ENCODE measurements around the gene RAP1GDS1. TPM values are rescaled to one million over a fixed set of nuclear protein-coding genes. Genes with fewer than 3 reads are reported as not detected.

The RAP1GDS1 gene
- total RNA-seq, 1 experiment from 2014 or later = 40.8 TPM

DNA sequence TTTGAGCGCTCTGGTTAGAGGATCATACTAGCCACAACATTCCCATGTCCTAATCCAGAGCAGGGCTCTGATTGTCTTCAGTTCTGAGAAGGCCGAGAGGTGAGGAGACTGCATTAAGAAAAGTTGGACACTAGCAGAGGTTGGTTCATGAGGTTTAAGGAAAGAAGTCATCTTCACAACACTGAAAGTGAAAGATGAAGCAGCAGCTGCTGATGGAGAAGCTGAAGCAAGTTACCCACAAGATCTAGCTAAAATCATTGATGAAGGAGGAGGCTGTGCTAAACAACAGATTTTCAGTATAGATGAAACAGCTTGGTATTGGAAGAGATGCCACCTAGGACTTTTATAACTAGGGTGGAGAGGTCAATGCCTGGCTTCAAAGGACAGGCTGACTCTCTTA, 36.8 kb downstream of the RAP1GDS1 start:
- Histone ChIP-seq H4K20me1 (ENCODE audit: insufficient read depth) (no peaks in the 10 kb centered on the region), H3K79me2 (ENCODE audit: insufficient read depth, low read length) (peaks cover 27% of the 10 kb centered on the region)

More for the DNA sequence above, 36.8 kb downstream of the RAP1GDS1 start:
- TF ChIP-seq ATF3 (IDR thresholded peaks at IDR 0.05) (no peak), JUND (IDR thresholded peaks at IDR 0.05) (no peak), FOSL1 (IDR thresholded peaks at IDR 0.05; ENCODE audit: low read depth) (no peak), EZH2phosphoT487 (IDR thresholded peaks at IDR 0.05; ENCODE audit: borderline replicate concordance) (no peak), SP1 (IDR thresholded peaks at IDR 0.05; ENCODE audit: low read depth) (no peak), ZFX (IDR thresholded peaks at IDR 0.05) (no peak), POLR2A (IDR thresholded peaks at IDR 0.05; ENCODE audit: borderline replicate concordance, extremely low read depth, insufficient read depth, insufficient read length) (no peak), YY1 (IDR thresholded peaks at IDR 0.05; ENCODE audit: extremely low read depth, insufficient replicate concordance, low read depth, low read length) (no peak), EZH2 (IDR thresholded peaks at IDR 0.05) (no peak), ELF1 (IDR thresholded peaks at IDR 0.05; ENCODE audit: borderline replicate concordance, low read depth) (no peak), EGR1 (IDR thresholded peaks at IDR 0.05; ENCODE audit: low read depth) (no peak), CEBPB (IDR thresholded peaks at IDR 0.05; ENCODE audit: low read depth) (no peak), RAD21 (IDR thresholded peaks at IDR 0.05; ENCODE audit: low read depth) (no peak), SRF (IDR thresholded peaks at IDR 0.05; ENCODE audit: low read depth) (no peak), POLR2AphosphoS5 (IDR thresholded peaks at IDR 0.05; ENCODE audit: low read depth, low read length) (no peak), CBX3 (IDR thresholded peaks at IDR 0.05; ENCODE audit: low read depth) (no peak), TCF7L2 (IDR thresholded peaks at IDR 0.05; ENCODE audit: borderline replicate concordance, extremely low read depth, insufficient read depth, insufficient read length) (no peak)
- TF ChIP-seq, protein P1, sequence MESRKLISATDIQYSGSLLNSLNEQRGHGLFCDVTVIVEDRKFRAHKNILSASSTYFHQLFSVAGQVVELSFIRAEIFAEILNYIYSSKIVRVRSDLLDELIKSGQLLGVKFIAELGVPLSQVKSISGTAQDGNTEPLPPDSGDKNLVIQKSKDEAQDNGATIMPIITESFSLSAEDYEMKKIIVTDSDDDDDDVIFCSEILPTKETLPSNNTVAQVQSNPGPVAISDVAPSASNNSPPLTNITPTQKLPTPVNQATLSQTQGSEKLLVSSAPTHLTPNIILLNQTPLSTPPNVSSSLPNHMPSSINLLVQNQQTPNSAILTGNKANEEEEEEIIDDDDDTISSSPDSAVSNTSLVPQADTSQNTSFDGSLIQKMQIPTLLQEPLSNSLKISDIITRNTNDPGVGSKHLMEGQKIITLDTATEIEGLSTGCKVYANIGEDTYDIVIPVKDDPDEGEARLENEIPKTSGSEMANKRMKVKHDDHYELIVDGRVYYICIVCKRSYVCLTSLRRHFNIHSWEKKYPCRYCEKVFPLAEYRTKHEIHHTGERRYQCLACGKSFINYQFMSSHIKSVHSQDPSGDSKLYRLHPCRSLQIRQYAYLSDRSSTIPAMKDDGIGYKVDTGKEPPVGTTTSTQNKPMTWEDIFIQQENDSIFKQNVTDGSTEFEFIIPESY (IDR thresholded peaks at IDR 0.05; ENCODE audit: extremely low read depth, insufficient replicate concordance, low read length) = no peak
- TF ChIP-seq, protein P2, sequence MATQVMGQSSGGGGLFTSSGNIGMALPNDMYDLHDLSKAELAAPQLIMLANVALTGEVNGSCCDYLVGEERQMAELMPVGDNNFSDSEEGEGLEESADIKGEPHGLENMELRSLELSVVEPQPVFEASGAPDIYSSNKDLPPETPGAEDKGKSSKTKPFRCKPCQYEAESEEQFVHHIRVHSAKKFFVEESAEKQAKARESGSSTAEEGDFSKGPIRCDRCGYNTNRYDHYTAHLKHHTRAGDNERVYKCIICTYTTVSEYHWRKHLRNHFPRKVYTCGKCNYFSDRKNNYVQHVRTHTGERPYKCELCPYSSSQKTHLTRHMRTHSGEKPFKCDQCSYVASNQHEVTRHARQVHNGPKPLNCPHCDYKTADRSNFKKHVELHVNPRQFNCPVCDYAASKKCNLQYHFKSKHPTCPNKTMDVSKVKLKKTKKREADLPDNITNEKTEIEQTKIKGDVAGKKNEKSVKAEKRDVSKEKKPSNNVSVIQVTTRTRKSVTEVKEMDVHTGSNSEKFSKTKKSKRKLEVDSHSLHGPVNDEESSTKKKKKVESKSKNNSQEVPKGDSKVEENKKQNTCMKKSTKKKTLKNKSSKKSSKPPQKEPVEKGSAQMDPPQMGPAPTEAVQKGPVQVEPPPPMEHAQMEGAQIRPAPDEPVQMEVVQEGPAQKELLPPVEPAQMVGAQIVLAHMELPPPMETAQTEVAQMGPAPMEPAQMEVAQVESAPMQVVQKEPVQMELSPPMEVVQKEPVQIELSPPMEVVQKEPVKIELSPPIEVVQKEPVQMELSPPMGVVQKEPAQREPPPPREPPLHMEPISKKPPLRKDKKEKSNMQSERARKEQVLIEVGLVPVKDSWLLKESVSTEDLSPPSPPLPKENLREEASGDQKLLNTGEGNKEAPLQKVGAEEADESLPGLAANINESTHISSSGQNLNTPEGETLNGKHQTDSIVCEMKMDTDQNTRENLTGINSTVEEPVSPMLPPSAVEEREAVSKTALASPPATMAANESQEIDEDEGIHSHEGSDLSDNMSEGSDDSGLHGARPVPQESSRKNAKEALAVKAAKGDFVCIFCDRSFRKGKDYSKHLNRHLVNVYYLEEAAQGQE (IDR thresholded peaks at IDR 0.05; ENCODE audit: low read depth) = no peak
- TF ChIP-seq, protein P3, sequence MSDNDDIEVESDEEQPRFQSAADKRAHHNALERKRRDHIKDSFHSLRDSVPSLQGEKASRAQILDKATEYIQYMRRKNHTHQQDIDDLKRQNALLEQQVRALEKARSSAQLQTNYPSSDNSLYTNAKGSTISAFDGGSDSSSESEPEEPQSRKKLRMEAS (IDR thresholded peaks at IDR 0.05) = no peak
- H3K4me3 ChIP-seq (replicated peaks in 1 of 2; ENCODE audit: low read depth in 1 of 2, low read length in 2 of 2) = no peak overlapping the region
- H3K27ac ChIP-seq (ENCODE audit: low read depth, low read length) = no peak overlapping the region
- DNase-seq (ENCODE audit: low read depth, low spot score) = no peak
- RAD21 ChIA-PET (ENCODE audit: low non-redundant PET in 1 of 2, low total read pairs in 2 of 2, uncharacterized antibody in 2 of 2, unreplicated experiment in 2 of 2) = no interaction called here
- H3K9ac ChIP-seq (ENCODE audit: low read length) = no peak overlapping the region
- no peak overlapping the region for H2AFZ ChIP-seq (ENCODE audit: low read depth, low read length, poor library complexity, severe bottlenecking)
- H3K27me3 ChIP-seq (ENCODE audit: insufficient read depth, low read length) = no peaks in the 10 kb centered on the region
- 0 out of 4 replicates have a peak, but pooled peaks cover 0 to 4% of the 10 kb centered on the region in 2 experiments for H3K9me3 ChIP-seq (ENCODE audit: control insufficient read depth in 1 of 2, insufficient read depth in 1 of 2, low read depth in 1 of 2, low read length in 2 of 2)
- CTCF ChIA-PET = no interaction called here
- no peak overlapping the region for H3K4me2 ChIP-seq (ENCODE audit: low read length)
- intact Hi-C loops (cut with micrococcal nuclease) = no loop called here
- BruUV-seq (replicated peaks) = no TSS peak
- POLR2A ChIA-PET = no interaction called here
- no peak for ATAC-seq
- H3K4me1 ChIP-seq (ENCODE audit: control insufficient read depth in 1 of 2, insufficient read depth in 2 of 2, low read length in 2 of 2) = no peaks in the 10 kb centered on the region
- no peaks in the 10 kb centered on the region; a peak in 2 of 4 replicates for H3K36me3 ChIP-seq (ENCODE audit: control insufficient read depth in 1 of 2, insufficient read depth in 2 of 2, low read length in 2 of 2)
- no peaks in the 10 kb centered on the region for H3K9me2 ChIP-seq (ENCODE audit: insufficient read depth)
